Frontal cortex (tissue), 4 donors: ENCODE data around the gene BAD. TPM values are rescaled to one million over a fixed set of nuclear protein-coding genes. Genes with fewer than 3 reads are reported as not detected.
"Not testable (repeated sequence)": the region's sequence is repeated elsewhere in the genome, so short reads cannot be mapped to it uniquely, and the experiment has no call there.

Source experiments
- DNase-seq, 2 donors: peaks; one replicate each; pipeline ENCODE4 v3.0.0; 2012; ENCODE audit warnings: low spot score in 2 of 2
- FAIRE-seq: peaks from 2 replicates; lab custom pipeline; 2012; peaks lifted over from hg19 to GRCh38; lab: Jason Lieb, UNC
- total RNA-seq: library from RNA; depleted of rRNA; stranded (reverse); fragments of >200 nt; gene quantifications from one replicate; pipeline ENCODE4 v1.2.3, GENCODE V29; 2014
- donor health status: control.
- donor health status: control.
- donor health status: control.

BAD gene
- total RNA-seq, result 44.8 TPM

- FAIRE-seq, result no peak
- DNase-seq, result peak; percentile 98 to 99
These were observed at the start of gene BAD for GRCh38 chr11:64284048-64284961. TSS of gene BAD (minus strand) at chr11:64284665. CDS start at chr11:64284368, 297 bp downstream.

- DNase-seq (no peak), FAIRE-seq (no peak)
These were observed 49.1 kb upstream of the BAD start for GRCh38 chr11:64333556-64333955.

- peak in 1 of 2 donors; percentile 67 for DNase-seq
- no peak for FAIRE-seq
These were observed 47.3 kb upstream of the BAD start for GRCh38 chr11:64331569-64332371.

GRCh38 chr11:64330888-64331287 lies 46.4 kb upstream of the BAD start:
- FAIRE-seq, result no peak
- no peak for DNase-seq

GRCh38 chr11:64327993-64328392 lies 43.5 kb upstream of the BAD start:
- FAIRE-seq (no peak), DNase-seq (no peak)

GRCh38 chr11:64327375-64327774 lies 42.9 kb upstream of the BAD start:
- FAIRE-seq, result no peak
- no peak for DNase-seq

- DNase-seq (no peak), FAIRE-seq (no peak)
These were observed 40.4 kb upstream of the BAD start for GRCh38 chr11:64324692-64325469.

- FAIRE-seq, DNase-seq: not testable (repeated sequence)
These were observed 39.5 kb upstream of the BAD start for GRCh38 chr11:64323984-64324383.

GRCh38 chr11:64323373-64323772 lies 38.9 kb upstream of the BAD start:
- FAIRE-seq (no peak), DNase-seq (no peak)

GRCh38 chr11:64322925-64323260 lies 38.4 kb upstream of the BAD start:
- DNase-seq, result no peak
- no peak for FAIRE-seq

GRCh38 chr11:64321533-64321932 lies 37.1 kb upstream of the BAD start:
- FAIRE-seq, result no peak
- no peak for DNase-seq

GRCh38 chr11:64321026-64321425 lies 36.6 kb upstream of the BAD start:
- DNase-seq (no peak), FAIRE-seq (no peak)

GRCh38 chr11:64320556-64320955 lies 36.1 kb upstream of the BAD start:
- FAIRE-seq (no peak), DNase-seq (no peak)

GRCh38 chr11:64318766-64319761 lies 34.6 kb upstream of the BAD start:
- no peak for DNase-seq
- no peak for FAIRE-seq

- DNase-seq (peak; percentile 95 to 96), FAIRE-seq (no peak)
These were observed 33.7 kb upstream of the BAD start, which contains the start of gene PRDX5 for GRCh38 chr11:64317961-64318765. TSS of gene PRDX5 (plus strand) at chr11:64318121. CDS start at chr11:64318216, 95 bp downstream.

- FAIRE-seq (no peak), DNase-seq (peak; percentile 92)
These were observed 33.0 kb upstream of the BAD start, which contains the start of gene TRMT112 for GRCh38 chr11:64317325-64317960. TSS of gene TRMT112 (minus strand) at chr11:64317559. CDS start at chr11:64317526, 33 bp downstream.

- FAIRE-seq, result no peak
- DNase-seq, result no peak
These were observed 32.3 kb upstream of the BAD start for GRCh38 chr11:64316672-64317324.
